ENCODE measurements around the gene NPTX2. TPM values are rescaled to one million over a fixed set of nuclear protein-coding genes. Genes with fewer than 3 reads are reported as not detected.
"Not testable (repeated sequence)": the region's sequence is repeated elsewhere in the genome, so short reads cannot be mapped to it uniquely, and the experiment has no call there.

Gene NPTX2
- 18.0 TPM for total RNA-seq

- DNase-seq (ENCODE audit: low read depth in 2 of 3, low spot score in 2 of 3): peak in 2 of 3 donors; percentile 49 to 63
Measured at GRCh38 chr7:98617051-98617959, at the start of gene NPTX2. TSS of gene NPTX2 (plus strand) at chr7:98617285. CDS start at chr7:98617462, 177 bp downstream.

GRCh38 chr7:98567991-98568390, 49.1 kb upstream of the NPTX2 start:
- DNase-seq (ENCODE audit: low read depth in 2 of 3, low spot score in 2 of 3): no peak

- DNase-seq (ENCODE audit: low read depth in 2 of 3, low spot score in 2 of 3): no peak
Measured at GRCh38 chr7:98568891-98569290, 48.2 kb upstream of the NPTX2 start.

GRCh38 chr7:98569691-98570337, 47.3 kb upstream of the NPTX2 start:
- DNase-seq (ENCODE audit: low read depth in 2 of 3, low spot score in 2 of 3): no peak

- no peak for DNase-seq (ENCODE audit: low read depth in 2 of 3, low spot score in 2 of 3)
Measured at GRCh38 chr7:98571006-98571405, 46.1 kb upstream of the NPTX2 start.

- no peak for DNase-seq (ENCODE audit: low read depth in 2 of 3, low spot score in 2 of 3)
Measured at GRCh38 chr7:98571986-98572385, 45.1 kb upstream of the NPTX2 start.

- DNase-seq (ENCODE audit: low read depth in 2 of 3, low spot score in 2 of 3): not testable (repeated sequence)
Measured at GRCh38 chr7:98572716-98573115, 44.4 kb upstream of the NPTX2 start.

GRCh38 chr7:98573816-98574215, 43.3 kb upstream of the NPTX2 start:
- no peak for DNase-seq (ENCODE audit: low read depth in 2 of 3, low spot score in 2 of 3)

GRCh38 chr7:98575878-98576277, 41.2 kb upstream of the NPTX2 start:
- peak in 1 of 3 donors; percentile 12 for DNase-seq (ENCODE audit: low read depth in 2 of 3, low spot score in 2 of 3)

GRCh38 chr7:98584830-98585229, 32.3 kb upstream of the NPTX2 start:
- no peak for DNase-seq (ENCODE audit: low read depth in 2 of 3, low spot score in 2 of 3)

GRCh38 chr7:98591926-98592325, 25.2 kb upstream of the NPTX2 start:
- DNase-seq (ENCODE audit: low read depth in 2 of 3, low spot score in 2 of 3): no peak

GRCh38 chr7:98594348-98594747, 22.7 kb upstream of the NPTX2 start:
- DNase-seq (ENCODE audit: low read depth in 2 of 3, low spot score in 2 of 3): no peak

GRCh38 chr7:98594787-98595186, 22.3 kb upstream of the NPTX2 start:
- DNase-seq (ENCODE audit: low read depth in 2 of 3, low spot score in 2 of 3): no peak

GRCh38 chr7:98598846-98599615, 18.1 kb upstream of the NPTX2 start:
- no peak for DNase-seq (ENCODE audit: low read depth in 2 of 3, low spot score in 2 of 3)

- no peak for DNase-seq (ENCODE audit: low read depth in 2 of 3, low spot score in 2 of 3)
Measured at GRCh38 chr7:98599886-98600285, 17.2 kb upstream of the NPTX2 start.

GRCh38 chr7:98602755-98603398, 14.2 kb upstream of the NPTX2 start:
- DNase-seq (ENCODE audit: low read depth in 2 of 3, low spot score in 2 of 3): no peak

GRCh38 chr7:98603399-98603788, 13.7 kb upstream of the NPTX2 start:
- no peak for DNase-seq (ENCODE audit: low read depth in 2 of 3, low spot score in 2 of 3)

- peak in 2 of 3 donors; percentile 58 to 75 for DNase-seq (ENCODE audit: low read depth in 2 of 3, low spot score in 2 of 3)
Measured at GRCh38 chr7:98613601-98614425, 3.3 kb upstream of the NPTX2 start.

GRCh38 chr7:98616381-98617050, 569 bp upstream of the NPTX2 start:
- no peak for DNase-seq (ENCODE audit: low read depth in 2 of 3, low spot score in 2 of 3)
